Sigmoid colon (tissue), 3 donors: ENCODE results near the gene MAGI2.

ENCODE experiments used
- POLR2A ChIP-seq, 2 donors: fragments of 450-650 bp; IDR thresholded peaks; one replicate each; pipeline ENCODE4 v1.6.1; 2016; ENCODE audit warnings: antibody characterized with exemption in 2 of 2, mild to moderate bottlenecking in 2 of 2, moderate library complexity in 2 of 2
- TF ChIP-seq, protein P1 (sequence below), 4 experiments: fragments of 450-650 bp in 3 of 4; fragments of 200-600 bp in 1 of 4; IDR thresholded peaks; one replicate each; pipeline ENCODE4 v1.5.1; 2016 to 2019; ENCODE audit warnings: antibody characterized with exemption in 4 of 4, mild to moderate bottlenecking in 3 of 4, moderate library complexity in 2 of 4

DNA sequence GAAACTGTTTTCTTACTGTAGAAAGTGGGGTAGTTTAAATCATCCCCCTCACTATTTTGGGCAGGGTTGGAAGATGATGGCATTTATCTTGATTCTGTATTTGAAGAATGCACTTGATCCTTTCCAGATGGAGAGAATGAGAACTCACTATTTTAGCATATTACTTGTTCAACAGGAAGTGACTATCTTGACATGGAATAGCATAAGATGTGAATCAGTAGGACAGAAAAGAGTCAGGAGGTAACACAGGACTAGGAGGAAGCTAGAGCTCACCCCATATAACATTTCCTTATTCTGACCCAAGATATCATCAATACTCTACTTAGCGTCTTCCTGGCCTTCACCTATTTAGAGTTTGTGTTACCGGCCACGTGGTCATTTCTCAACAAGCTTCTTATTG, 1254.7 kb downstream of the MAGI2 start:
- no peak for TF ChIP-seq POLR2A (IDR thresholded peaks at IDR 0.05)
- TF ChIP-seq, protein P1, sequence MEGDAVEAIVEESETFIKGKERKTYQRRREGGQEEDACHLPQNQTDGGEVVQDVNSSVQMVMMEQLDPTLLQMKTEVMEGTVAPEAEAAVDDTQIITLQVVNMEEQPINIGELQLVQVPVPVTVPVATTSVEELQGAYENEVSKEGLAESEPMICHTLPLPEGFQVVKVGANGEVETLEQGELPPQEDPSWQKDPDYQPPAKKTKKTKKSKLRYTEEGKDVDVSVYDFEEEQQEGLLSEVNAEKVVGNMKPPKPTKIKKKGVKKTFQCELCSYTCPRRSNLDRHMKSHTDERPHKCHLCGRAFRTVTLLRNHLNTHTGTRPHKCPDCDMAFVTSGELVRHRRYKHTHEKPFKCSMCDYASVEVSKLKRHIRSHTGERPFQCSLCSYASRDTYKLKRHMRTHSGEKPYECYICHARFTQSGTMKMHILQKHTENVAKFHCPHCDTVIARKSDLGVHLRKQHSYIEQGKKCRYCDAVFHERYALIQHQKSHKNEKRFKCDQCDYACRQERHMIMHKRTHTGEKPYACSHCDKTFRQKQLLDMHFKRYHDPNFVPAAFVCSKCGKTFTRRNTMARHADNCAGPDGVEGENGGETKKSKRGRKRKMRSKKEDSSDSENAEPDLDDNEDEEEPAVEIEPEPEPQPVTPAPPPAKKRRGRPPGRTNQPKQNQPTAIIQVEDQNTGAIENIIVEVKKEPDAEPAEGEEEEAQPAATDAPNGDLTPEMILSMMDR (IDR thresholded peaks at IDR 0.05), result no peak
